HEK293 (cell line): ENCODE data around the gene CMAS.

Experiments used
- CTCF ChIP-seq: fragments of 450-650 bp; formaldehyde crosslinking; IDR thresholded peaks from 2 replicates; pipeline ENCODE4 v1.5.1; 2016; ENCODE audit warnings: missing biosample characterization, missing genetic modification characterization
- RBAK ChIP-seq: fragments of 450-650 bp; formaldehyde crosslinking; IDR thresholded peaks from 2 replicates; pipeline ENCODE4 v1.5.1; 2016; ENCODE audit warnings: missing biosample characterization, missing genetic modification characterization
- ZFP41 ChIP-seq: fragments of 450-650 bp; formaldehyde crosslinking; IDR thresholded peaks from 2 replicates; pipeline ENCODE4 v1.5.1; 2016; ENCODE audit warnings: missing biosample characterization, missing genetic modification characterization, borderline replicate concordance
- ZNF157 ChIP-seq: fragments of 450-650 bp; formaldehyde crosslinking; IDR thresholded peaks from 2 replicates; pipeline ENCODE4 v1.5.1; 2016; ENCODE audit warnings: missing biosample characterization, missing genetic modification characterization
- ZNF274 ChIP-seq, 2 experiments: fragments of 200-500 bp in 1 of 2; fragments of 450-650 bp in 1 of 2; sonication (Bioruptor generic) in 1 of 2; formaldehyde crosslinking in 1 of 2; IDR thresholded peaks; 2 replicates each; pipeline versions ENCODE4 v1.5.1 to v1.6.1; 2014 to 2016; ENCODE audit warnings: borderline replicate concordance in 1 of 2, inconsistent platforms in 1 of 2, low read length in 1 of 2, missing biosample characterization in 1 of 2, missing genetic modification characterization in 1 of 2
- ZNF37A ChIP-seq: fragments of 450-650 bp; IDR thresholded peaks from 2 replicates; pipeline ENCODE4 v1.5.1; 2018; ENCODE audit warnings: missing biosample characterization, missing genetic modification characterization
- ZNF398 ChIP-seq: fragments of 450-650 bp; formaldehyde crosslinking; IDR thresholded peaks from 2 replicates; pipeline ENCODE4 v1.5.1; 2017; ENCODE audit warnings: missing biosample characterization, missing genetic modification characterization

GRCh38 chr12:22083167-22083566 is 37.1 kb downstream of the CMAS start:
- TF ChIP-seq CTCF (tag by site-specific recombination) = no peak; the same call in 1 of the 2 replicates
- no peak for TF ChIP-seq ZNF274 (IDR thresholded peaks at IDR 0.05; ENCODE audit: low read length)
- no peak for TF ChIP-seq ZNF274 (tag by site-specific recombination; IDR thresholded peaks at IDR 0.05; ENCODE audit: borderline replicate concordance)
- no peak for TF ChIP-seq ZNF398 (tag by site-specific recombination)
- no peak for TF ChIP-seq ZNF157
- no peak for TF ChIP-seq ZFP41
- TF ChIP-seq RBAK = no peak
- TF ChIP-seq ZNF37A (tag by site-specific recombination) = no peak
